IMR-90 (cell line): ENCODE measurements around the gene BCDIN3D.

Experiments
- BHLHE40 ChIP-seq: fragments of 150-350 bp; IDR thresholded peaks from 2 replicates; pipeline ENCODE4 v1.6.1; 2016; ENCODE audit warnings: mild to moderate bottlenecking, low read depth, low read length
- FOS ChIP-seq: fragments of 150-350 bp; IDR thresholded peaks from 2 replicates; pipeline ENCODE4 v1.6.1; 2016; ENCODE audit warnings: low read depth, low read length
- POLR2A ChIP-seq: IDR thresholded peaks from 2 replicates; pipeline ENCODE4 v1.6.1; 2012; ENCODE audit warnings: mild to moderate bottlenecking, low read depth, low read length
- RAD21 ChIP-seq: IDR thresholded peaks from 2 replicates; pipeline ENCODE4 v1.6.1; 2012; ENCODE audit warnings: low read length, improper control_type of control experiment
- RFX5 ChIP-seq: IDR thresholded peaks from 2 replicates; pipeline ENCODE4 v1.8.0; 2012; ENCODE audit warnings: low read depth, mild to moderate bottlenecking, low read length, moderate library complexity
- TF ChIP-seq, protein P1 (sequence below): conservative IDR thresholded peaks from 2 replicates; pipeline ENCODE4 v1.5.1; 2012; ENCODE audit warnings: mild to moderate bottlenecking, low read depth, low read length, improper control_type of control experiment
- TF ChIP-seq, protein P2 (sequence below): fragments of 150-350 bp; IDR thresholded peaks from 2 replicates; pipeline ENCODE4 v1.6.1; 2017; ENCODE audit warnings: mild to moderate bottlenecking, antibody characterized with exemption, low read length, low read depth

DNA sequence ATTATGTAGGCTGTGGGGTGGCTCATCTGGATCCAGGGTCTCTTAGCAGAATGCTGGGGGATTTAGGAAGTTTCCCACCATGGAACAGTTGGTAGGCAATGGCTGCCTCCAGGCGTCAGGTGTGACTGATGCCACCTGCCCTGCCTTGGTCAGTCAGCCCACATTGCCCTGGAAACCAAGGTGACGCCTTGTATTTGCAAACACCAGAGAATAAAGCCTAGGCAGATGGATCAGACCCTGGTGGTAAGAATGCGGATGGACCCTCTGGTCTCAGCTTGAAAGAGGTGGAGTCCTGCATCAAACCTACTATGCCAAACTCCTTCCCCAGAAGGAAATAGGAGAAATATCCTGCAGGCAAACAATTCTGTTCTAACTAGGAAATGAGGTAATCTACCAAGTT lies 52.9 kb downstream of the BCDIN3D start:
- TF ChIP-seq, protein P1, sequence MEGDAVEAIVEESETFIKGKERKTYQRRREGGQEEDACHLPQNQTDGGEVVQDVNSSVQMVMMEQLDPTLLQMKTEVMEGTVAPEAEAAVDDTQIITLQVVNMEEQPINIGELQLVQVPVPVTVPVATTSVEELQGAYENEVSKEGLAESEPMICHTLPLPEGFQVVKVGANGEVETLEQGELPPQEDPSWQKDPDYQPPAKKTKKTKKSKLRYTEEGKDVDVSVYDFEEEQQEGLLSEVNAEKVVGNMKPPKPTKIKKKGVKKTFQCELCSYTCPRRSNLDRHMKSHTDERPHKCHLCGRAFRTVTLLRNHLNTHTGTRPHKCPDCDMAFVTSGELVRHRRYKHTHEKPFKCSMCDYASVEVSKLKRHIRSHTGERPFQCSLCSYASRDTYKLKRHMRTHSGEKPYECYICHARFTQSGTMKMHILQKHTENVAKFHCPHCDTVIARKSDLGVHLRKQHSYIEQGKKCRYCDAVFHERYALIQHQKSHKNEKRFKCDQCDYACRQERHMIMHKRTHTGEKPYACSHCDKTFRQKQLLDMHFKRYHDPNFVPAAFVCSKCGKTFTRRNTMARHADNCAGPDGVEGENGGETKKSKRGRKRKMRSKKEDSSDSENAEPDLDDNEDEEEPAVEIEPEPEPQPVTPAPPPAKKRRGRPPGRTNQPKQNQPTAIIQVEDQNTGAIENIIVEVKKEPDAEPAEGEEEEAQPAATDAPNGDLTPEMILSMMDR, result 0 out of 2 replicates have a peak, but pooled peaks have one; percentile 6
- no peak for TF ChIP-seq RFX5
- TF ChIP-seq FOS, result no peak
- no peak for TF ChIP-seq BHLHE40
- no peak for TF ChIP-seq RAD21
- TF ChIP-seq POLR2A, result no peak
- TF ChIP-seq, protein P2, sequence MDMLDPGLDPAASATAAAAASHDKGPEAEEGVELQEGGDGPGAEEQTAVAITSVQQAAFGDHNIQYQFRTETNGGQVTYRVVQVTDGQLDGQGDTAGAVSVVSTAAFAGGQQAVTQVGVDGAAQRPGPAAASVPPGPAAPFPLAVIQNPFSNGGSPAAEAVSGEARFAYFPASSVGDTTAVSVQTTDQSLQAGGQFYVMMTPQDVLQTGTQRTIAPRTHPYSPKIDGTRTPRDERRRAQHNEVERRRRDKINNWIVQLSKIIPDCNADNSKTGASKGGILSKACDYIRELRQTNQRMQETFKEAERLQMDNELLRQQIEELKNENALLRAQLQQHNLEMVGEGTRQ, result no peak
